GM18511 (cell line): ENCODE measurements around the gene XIRP2.

ENCODE experiments used
- ATAC-seq: cut with Tn5 transposase; IDR thresholded peaks from one replicate; pipeline ENCODE4 v1.9.1; 2021; ENCODE audit warnings: mild to moderate bottlenecking, moderate library complexity; ENCODE audit not compliant: unreplicated experiment

Gene XIRP2

DNA sequence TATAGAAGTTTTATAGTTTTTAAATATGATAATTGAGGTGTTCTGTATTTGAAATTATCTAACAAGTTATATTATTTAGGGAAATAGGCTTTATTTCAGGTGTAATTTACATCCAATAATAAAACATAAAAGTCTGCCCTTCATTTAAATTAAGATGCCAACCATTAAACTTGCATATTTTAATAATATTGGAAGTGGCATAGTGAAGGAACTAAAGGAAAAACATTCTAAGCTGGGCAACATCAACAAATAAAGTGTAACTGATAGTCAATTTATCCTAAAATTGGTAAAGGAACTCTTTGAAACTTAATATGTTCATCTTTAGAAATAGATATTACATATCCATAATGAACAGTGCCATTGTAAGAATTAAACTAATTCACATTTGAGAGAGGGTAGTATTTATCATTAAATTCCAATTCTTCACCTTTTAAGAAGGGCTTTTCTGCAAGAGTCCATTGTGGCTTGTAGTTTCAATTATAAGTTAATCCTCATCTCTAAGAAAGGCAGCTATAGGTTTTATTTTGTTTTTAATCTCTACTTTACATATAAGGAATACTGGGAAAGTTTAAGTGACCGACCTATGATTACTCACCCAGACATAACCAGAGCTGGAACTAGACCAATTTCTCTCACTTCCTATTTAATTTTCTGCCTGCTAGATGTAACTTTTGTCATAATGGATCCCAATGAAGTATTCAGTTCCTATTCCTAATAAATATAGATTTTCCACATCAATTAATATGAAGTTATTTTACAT is 401.6 kb downstream of the XIRP2 start:
- ATAC-seq, result no peak

- peak; percentile 98 for ATAC-seq
Observed at GRCh38 chr2:167292430-167293171, 404.3 kb downstream of the XIRP2 start, which contains the start of gene B3GALT1. Gene B3GALT1 (plus strand): TSS chr2:167293001.

GRCh38 chr2:167293172-167293781 is 405.0 kb downstream of the XIRP2 start:
- peak; percentile 19 for ATAC-seq

DNA sequence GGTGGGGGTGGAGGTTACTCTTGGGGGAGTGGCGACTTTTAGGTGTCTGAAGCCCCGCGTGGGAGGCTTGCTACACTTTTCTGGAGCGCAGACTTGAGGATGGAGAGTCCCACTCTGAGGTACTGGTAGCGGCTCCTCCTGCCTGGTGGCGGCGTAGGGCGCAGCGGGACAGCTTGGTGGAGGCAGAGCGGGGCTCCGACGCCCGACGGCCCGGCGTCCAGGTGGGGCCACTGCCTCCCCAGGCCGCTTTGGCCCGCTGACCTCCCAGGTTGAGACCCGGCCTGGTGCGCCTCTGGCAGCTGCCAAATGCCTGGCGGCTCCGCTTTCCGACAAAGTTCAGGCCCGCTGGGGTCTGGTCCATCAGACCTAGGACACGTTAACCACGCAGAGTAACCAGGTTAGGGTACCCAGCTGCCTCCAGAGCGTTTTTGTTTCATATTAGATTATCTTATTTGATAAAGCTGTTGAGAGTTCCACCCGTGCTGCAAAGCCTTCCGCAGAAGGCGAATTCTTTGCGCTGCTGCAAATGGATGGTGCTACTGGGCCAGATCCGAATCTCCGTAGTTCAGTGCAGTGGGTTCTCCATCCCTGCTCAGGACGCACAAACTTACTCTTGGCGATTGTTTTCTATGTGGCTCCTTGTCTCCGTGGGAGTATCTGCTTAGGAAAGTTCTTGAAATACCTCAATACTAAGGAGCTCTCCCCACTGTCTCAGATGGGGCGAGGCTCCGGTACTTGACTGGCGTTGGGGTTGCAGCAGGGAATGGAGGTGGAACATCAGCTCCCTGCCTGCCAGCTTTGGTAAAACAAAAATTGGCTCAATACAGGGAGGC is 405.9 kb downstream of the XIRP2 start:
- ATAC-seq, result no peak

DNA sequence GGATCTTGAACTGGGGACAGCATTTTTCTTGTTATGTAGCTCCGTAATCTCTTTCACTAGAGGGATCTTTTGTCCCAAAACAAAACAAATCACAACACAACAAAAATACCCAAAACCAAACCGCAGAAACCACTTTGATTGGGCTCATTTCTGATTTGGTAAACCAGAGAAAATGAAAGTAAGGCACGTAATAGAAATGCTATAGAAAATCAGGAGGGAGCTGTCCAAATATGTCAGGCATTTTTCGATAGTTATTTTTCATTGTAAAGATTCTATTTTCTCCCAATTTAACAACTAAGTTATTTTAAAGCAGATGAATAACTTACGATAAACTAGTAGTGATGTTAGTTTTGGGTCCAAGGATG is 406.5 kb downstream of the XIRP2 start:
- no peak for ATAC-seq

- no peak for ATAC-seq
Observed at GRCh38 chr2:167297292-167297691, 409.0 kb downstream of the XIRP2 start.

DNA sequence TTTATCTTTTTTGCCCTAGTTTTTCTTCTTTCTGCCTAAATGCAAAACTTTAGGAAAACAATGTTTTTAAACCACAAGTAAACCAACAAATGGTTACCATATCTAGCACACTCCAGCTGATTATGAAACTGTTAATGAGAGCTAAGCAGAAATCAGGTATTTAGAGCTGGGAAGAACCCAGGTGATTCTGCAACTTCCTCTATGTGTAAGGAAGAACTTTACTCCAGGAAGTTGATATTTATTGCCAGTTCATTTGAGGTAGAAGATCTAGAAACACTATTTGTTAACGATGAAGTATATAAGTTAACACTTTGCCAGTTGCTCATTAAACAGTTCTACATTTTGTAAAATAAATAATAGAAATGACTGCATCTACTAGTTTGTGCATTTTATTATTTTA is 409.7 kb downstream of the XIRP2 start:
- ATAC-seq, result no peak
